HepG2 (cell line): Measurements from ENCODE around the gene TMCC1. TPM values are rescaled to one million over a fixed set of nuclear protein-coding genes. Genes with fewer than 3 reads are reported as not detected.
A peak's percentile ranks its signal among the peaks of the same experiment; 100 is the strongest.

Experiments used
- ARID2 ChIP-seq: sonication (generic); formaldehyde crosslinking; IDR thresholded peaks from 2 replicates; pipeline ENCODE4 v1.8.1; 2022; ENCODE audit warnings: mild to moderate bottlenecking, missing genetic modification reagents, borderline replicate concordance
- CHD2 ChIP-seq: IDR thresholded peaks from 2 replicates; pipeline ENCODE4 v1.6.1; 2011; ENCODE audit warnings: low read depth, low read length, improper control_type of control experiment
- ELF3 ChIP-seq: IDR thresholded peaks from 2 replicates; pipeline ENCODE4 v1.6.1; 2016; ENCODE audit warnings: missing genetic modification reagents, missing compliant biosample characterization
- FOXO1 ChIP-seq: sonication (generic); formaldehyde crosslinking; IDR thresholded peaks from 2 replicates; pipeline ENCODE4 v1.4.0; 2020; ENCODE audit warnings: missing genetic modification reagents
- IKZF5 ChIP-seq: IDR thresholded peaks from 2 replicates; pipeline ENCODE4 v1.6.1; 2018; ENCODE audit warnings: missing genetic modification reagents, mild to moderate bottlenecking, missing compliant biosample characterization
- KAT8 ChIP-seq: IDR thresholded peaks from 2 replicates; pipeline ENCODE4 v1.6.1; 2016; ENCODE audit warnings: missing genetic modification reagents, missing compliant biosample characterization
- KDM5B ChIP-seq: sonication (generic); formaldehyde crosslinking; IDR thresholded peaks from 2 replicates; pipeline ENCODE4 v1.4.0; 2020; ENCODE audit warnings: missing genetic modification reagents, mild to moderate bottlenecking, borderline replicate concordance
- MED8 ChIP-seq: sonication (generic); formaldehyde crosslinking; IDR thresholded peaks from 2 replicates; pipeline ENCODE4 v1.8.1; 2023; ENCODE audit warnings: mild to moderate bottlenecking, missing genetic modification reagents; ENCODE audit not compliant: insufficient replicate concordance
- SALL2 ChIP-seq: sonication (generic); formaldehyde crosslinking; IDR thresholded peaks from 2 replicates; pipeline ENCODE4 v1.8.1; 2023; ENCODE audit warnings: mild to moderate bottlenecking, missing genetic modification reagents, inconsistent platforms
- SOX13 ChIP-seq, 3 experiments: fragments of 450-650 bp in 1 of 3; sonication (generic) in 1 of 3; formaldehyde crosslinking in 1 of 3; IDR thresholded peaks in 2 of 3; conservative IDR thresholded peaks in 1 of 3; 2 replicates each; pipeline versions ENCODE4 v1.5.0 to v1.6.1; 2016 to 2020; ENCODE audit warnings: antibody characterized with exemption in 1 of 3, mild to moderate bottlenecking in 1 of 3, missing compliant biosample characterization in 1 of 3, missing genetic modification reagents in 1 of 3, moderate library complexity in 1 of 3
- TEAD3 ChIP-seq: optimal IDR thresholded peaks from 2 replicates; pipeline ENCODE3; 2016; ENCODE audit warnings: borderline replicate concordance
- ZBTB7B ChIP-seq: sonication (generic); formaldehyde crosslinking; IDR thresholded peaks from 2 replicates; pipeline ENCODE4 v1.4.0; 2020; ENCODE audit warnings: missing genetic modification reagents
- ZNF280B ChIP-seq: sonication (generic); formaldehyde crosslinking; IDR thresholded peaks from 2 replicates; pipeline ENCODE4 v1.5.0; 2020; ENCODE audit warnings: missing genetic modification reagents, mild to moderate bottlenecking, borderline replicate concordance
- ZNF33B ChIP-seq: sonication (generic); formaldehyde crosslinking; IDR thresholded peaks from 2 replicates; pipeline ENCODE4 v1.5.1; 2020; ENCODE audit warnings: mild to moderate bottlenecking, missing genetic modification reagents
- ZNF543 ChIP-seq: sonication (generic); formaldehyde crosslinking; IDR thresholded peaks from 2 replicates; pipeline ENCODE4 v1.4.0; 2020; ENCODE audit warnings: mild to moderate bottlenecking, missing genetic modification reagents
- ZNF639 ChIP-seq: conservative IDR thresholded peaks from 2 replicates; pipeline ENCODE4 v1.6.1; 2018; ENCODE audit warnings: missing genetic modification reagents
- polyA plus RNA-seq, 8 experiments: library from polyadenylated mRNA; depleted of rRNA in 3 of 8; stranded (reverse) in 7 of 8; unstranded in 1 of 8; fragments of >200 nt; fragmentation: Illumina TruSeq in 4 of 8; extraction: Trizol in 4 of 8; gene quantifications; 2 replicates each; pipeline versions ENCODE4 v1.2.1 to v1.2.3, GENCODE V29; 2011 to 2016; ENCODE audit warnings: low read depth in 4 of 8, missing spikeins in 1 of 8, mixed read lengths in 1 of 8; ENCODE audit not compliant: insufficient read depth in 1 of 8
- total RNA-seq, 5 experiments: library from RNA; depleted of rRNA; stranded (reverse); fragments of >200 nt; fragmentation: Illumina TruSeq; extraction: Trizol; gene quantifications; 2 replicates each; pipeline ENCODE4 v1.2.3, GENCODE V29; 2016; ENCODE audit warnings: low read depth in 1 of 5
- TF ChIP-seq, protein P1 (sequence below): IDR thresholded peaks from 2 replicates; pipeline ENCODE4 v1.6.1; 2016; ENCODE audit warnings: low read depth, missing genetic modification reagents, missing compliant biosample characterization
- TF ChIP-seq, protein P2 (sequence below): IDR thresholded peaks from 2 replicates; pipeline ENCODE4 v1.6.1; 2016; ENCODE audit warnings: mild to moderate bottlenecking

The TMCC1 gene
- total and polyA plus RNA-seq, 2 of the 13 experiments (the other 11 are each of a cell fraction or from before 2014, with no cell fraction given): 12.1 to 264 TPM

DNA sequence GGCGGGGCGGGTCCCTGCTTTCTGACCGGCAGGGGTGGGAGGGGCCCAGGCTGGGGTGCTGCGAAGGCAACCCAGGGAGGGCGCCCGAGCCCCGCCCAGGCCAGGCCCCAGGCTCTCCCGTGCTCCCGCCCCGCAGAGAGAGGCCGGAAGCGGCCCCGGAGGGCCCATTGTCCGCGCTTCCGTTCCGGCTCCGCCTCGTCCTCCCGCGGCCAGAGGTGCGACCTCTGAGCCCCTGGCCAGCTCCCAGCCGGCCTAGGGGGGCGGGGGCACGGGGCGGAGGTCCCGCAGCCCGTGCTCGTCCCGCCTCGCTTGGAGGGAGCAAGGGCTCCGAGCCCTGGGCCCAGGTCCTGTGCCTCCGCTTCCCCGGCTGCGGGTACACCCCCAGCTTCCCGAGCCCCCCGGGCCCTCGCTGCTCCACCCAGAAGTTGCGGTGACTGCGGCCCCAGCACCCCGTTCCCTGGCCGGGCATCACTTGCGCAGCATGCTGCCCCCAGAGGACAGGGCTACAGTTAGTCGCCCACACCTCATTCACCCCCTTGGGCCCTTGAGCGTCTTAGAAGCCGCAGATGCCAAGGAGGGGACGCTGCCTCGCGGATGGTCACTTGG is 266.7 kb downstream of the TMCC1 start (continued):
- TF ChIP-seq IKZF5: peak; percentile 80
- peak; percentile 33 for TF ChIP-seq TEAD3 (CRISPR knock-in tag)
- no peak for TF ChIP-seq CHD2
- TF ChIP-seq FOXO1: 0 out of 2 replicates have a peak, but pooled peaks have one; percentile 34
- peak; percentile 81 for TF ChIP-seq MED8 (CRISPR knock-in tag)
- TF ChIP-seq, protein P1, sequence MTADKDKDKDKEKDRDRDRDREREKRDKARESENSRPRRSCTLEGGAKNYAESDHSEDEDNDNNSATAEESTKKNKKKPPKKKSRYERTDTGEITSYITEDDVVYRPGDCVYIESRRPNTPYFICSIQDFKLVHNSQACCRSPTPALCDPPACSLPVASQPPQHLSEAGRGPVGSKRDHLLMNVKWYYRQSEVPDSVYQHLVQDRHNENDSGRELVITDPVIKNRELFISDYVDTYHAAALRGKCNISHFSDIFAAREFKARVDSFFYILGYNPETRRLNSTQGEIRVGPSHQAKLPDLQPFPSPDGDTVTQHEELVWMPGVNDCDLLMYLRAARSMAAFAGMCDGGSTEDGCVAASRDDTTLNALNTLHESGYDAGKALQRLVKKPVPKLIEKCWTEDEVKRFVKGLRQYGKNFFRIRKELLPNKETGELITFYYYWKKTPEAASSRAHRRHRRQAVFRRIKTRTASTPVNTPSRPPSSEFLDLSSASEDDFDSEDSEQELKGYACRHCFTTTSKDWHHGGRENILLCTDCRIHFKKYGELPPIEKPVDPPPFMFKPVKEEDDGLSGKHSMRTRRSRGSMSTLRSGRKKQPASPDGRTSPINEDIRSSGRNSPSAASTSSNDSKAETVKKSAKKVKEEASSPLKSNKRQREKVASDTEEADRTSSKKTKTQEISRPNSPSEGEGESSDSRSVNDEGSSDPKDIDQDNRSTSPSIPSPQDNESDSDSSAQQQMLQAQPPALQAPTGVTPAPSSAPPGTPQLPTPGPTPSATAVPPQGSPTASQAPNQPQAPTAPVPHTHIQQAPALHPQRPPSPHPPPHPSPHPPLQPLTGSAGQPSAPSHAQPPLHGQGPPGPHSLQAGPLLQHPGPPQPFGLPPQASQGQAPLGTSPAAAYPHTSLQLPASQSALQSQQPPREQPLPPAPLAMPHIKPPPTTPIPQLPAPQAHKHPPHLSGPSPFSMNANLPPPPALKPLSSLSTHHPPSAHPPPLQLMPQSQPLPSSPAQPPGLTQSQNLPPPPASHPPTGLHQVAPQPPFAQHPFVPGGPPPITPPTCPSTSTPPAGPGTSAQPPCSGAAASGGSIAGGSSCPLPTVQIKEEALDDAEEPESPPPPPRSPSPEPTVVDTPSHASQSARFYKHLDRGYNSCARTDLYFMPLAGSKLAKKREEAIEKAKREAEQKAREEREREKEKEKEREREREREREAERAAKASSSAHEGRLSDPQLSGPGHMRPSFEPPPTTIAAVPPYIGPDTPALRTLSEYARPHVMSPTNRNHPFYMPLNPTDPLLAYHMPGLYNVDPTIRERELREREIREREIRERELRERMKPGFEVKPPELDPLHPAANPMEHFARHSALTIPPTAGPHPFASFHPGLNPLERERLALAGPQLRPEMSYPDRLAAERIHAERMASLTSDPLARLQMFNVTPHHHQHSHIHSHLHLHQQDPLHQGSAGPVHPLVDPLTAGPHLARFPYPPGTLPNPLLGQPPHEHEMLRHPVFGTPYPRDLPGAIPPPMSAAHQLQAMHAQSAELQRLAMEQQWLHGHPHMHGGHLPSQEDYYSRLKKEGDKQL (CRISPR knock-in tag): peak; percentile 41; the same call in 1 of the 2 replicates
- TF ChIP-seq ZNF543 (CRISPR knock-in tag): peak; percentile 40
- peak; percentile 64; the same call in 1 of the 2 replicates for TF ChIP-seq ZNF280B (CRISPR knock-in tag)
- TF ChIP-seq ZNF639 (CRISPR knock-in tag): peak; percentile 93
- peak; percentile 94 for TF ChIP-seq ZBTB7B
- peak; percentile 68; the same call in 1 of the 2 replicates for TF ChIP-seq SOX13 (IDR thresholded peaks at IDR 0.05)
- peak in 1 of 2 experiments; percentile 95; a peak in 2 of 4 replicates for TF ChIP-seq SOX13 (CRISPR knock-in tag; conservative IDR thresholded peaks at IDR 0.05 in 1 of 2, IDR thresholded peaks at IDR 0.05 in 1 of 2)
- TF ChIP-seq KAT8 (CRISPR knock-in tag): peak; percentile 88
- TF ChIP-seq SALL2: no peak
- TF ChIP-seq ZNF33B (CRISPR knock-in tag): no peak
- TF ChIP-seq ARID2: no peak
- TF ChIP-seq, protein P2, sequence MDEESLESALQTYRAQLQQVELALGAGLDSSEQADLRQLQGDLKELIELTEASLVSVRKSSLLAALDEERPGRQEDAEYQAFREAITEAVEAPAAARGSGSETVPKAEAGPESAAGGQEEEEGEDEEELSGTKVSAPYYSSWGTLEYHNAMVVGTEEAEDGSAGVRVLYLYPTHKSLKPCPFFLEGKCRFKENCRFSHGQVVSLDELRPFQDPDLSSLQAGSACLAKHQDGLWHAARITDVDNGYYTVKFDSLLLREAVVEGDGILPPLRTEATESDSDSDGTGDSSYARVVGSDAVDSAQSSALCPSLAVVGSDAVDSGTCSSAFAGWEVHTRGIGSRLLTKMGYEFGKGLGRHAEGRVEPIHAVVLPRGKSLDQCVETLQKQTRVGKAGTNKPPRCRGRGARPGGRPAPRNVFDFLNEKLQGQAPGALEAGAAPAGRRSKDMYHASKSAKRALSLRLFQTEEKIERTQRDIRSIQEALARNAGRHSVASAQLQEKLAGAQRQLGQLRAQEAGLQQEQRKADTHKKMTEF (CRISPR knock-in tag): peak; percentile 95; the same call in 1 of the 2 replicates
- no peak; the same call in 1 of the 2 replicates for TF ChIP-seq KDM5B (CRISPR knock-in tag)
- TF ChIP-seq ELF3 (CRISPR knock-in tag): peak; percentile 79
